ENCODE data around the gene MECP2. TPM values are rescaled to one million over a fixed set of nuclear protein-coding genes. Genes with fewer than 3 reads are reported as not detected.

The MECP2 gene
- total RNA-seq, 1 donor from 2014 or later: 65.7 TPM

- TF ChIP-seq, protein P1, sequence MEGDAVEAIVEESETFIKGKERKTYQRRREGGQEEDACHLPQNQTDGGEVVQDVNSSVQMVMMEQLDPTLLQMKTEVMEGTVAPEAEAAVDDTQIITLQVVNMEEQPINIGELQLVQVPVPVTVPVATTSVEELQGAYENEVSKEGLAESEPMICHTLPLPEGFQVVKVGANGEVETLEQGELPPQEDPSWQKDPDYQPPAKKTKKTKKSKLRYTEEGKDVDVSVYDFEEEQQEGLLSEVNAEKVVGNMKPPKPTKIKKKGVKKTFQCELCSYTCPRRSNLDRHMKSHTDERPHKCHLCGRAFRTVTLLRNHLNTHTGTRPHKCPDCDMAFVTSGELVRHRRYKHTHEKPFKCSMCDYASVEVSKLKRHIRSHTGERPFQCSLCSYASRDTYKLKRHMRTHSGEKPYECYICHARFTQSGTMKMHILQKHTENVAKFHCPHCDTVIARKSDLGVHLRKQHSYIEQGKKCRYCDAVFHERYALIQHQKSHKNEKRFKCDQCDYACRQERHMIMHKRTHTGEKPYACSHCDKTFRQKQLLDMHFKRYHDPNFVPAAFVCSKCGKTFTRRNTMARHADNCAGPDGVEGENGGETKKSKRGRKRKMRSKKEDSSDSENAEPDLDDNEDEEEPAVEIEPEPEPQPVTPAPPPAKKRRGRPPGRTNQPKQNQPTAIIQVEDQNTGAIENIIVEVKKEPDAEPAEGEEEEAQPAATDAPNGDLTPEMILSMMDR (IDR thresholded peaks at IDR 0.05): no peak
- Histone ChIP-seq H3K4me1 (no peaks in the 10 kb centered on the region), H3K36me3 (no peaks in the 10 kb centered on the region), H3K9me3 (no peaks in the 10 kb centered on the region), H3K27ac (no peak overlapping the region), H3K27me3 (no peaks in the 10 kb centered on the region), H3K4me3 (no peak overlapping the region)
- no peak for DNase-seq (ENCODE audit: low spot score in 2 of 2)
- intact Hi-C loops (cut with DNase I): no loop called here
These were observed 23.7 kb upstream of the MECP2 start for GRCh38 chrX:154121207-154121606.

GRCh38 chrX:154120567-154120966 is 23.1 kb upstream of the MECP2 start:
- H3K27me3 ChIP-seq: no peaks in the 10 kb centered on the region
- H3K9me3 ChIP-seq: no peaks in the 10 kb centered on the region
- H3K27ac ChIP-seq: no peak overlapping the region
- H3K4me1 ChIP-seq: no peaks in the 10 kb centered on the region
- no peaks in the 10 kb centered on the region for H3K36me3 ChIP-seq
- H3K4me3 ChIP-seq: no peak overlapping the region
- DNase-seq (ENCODE audit: low spot score in 2 of 2): no peak
- intact Hi-C loops (cut with DNase I): no loop called here
- TF ChIP-seq, protein P1 (IDR thresholded peaks at IDR 0.05): no peak

GRCh38 chrX:154117566-154117965 is 20.0 kb upstream of the MECP2 start:
- intact Hi-C loops (cut with DNase I): no loop called here
- TF ChIP-seq, protein P1 (IDR thresholded peaks at IDR 0.05): no peak
- Histone ChIP-seq H3K4me3 (no peak overlapping the region), H3K36me3 (no peaks in the 10 kb centered on the region), H3K9me3 (no peaks in the 10 kb centered on the region), H3K27me3 (no peaks in the 10 kb centered on the region), H3K4me1 (no peaks in the 10 kb centered on the region), H3K27ac (no peak overlapping the region)
- no peak for DNase-seq (ENCODE audit: low spot score in 2 of 2)

- intact Hi-C loops (cut with DNase I): no loop called here
- TF ChIP-seq, protein P1 (IDR thresholded peaks at IDR 0.05): no peak
- Histone ChIP-seq H3K4me1 (no peaks in the 10 kb centered on the region), H3K27ac (no peak overlapping the region), H3K4me3 (no peak overlapping the region), H3K9me3 (no peaks in the 10 kb centered on the region), H3K36me3 (no peaks in the 10 kb centered on the region), H3K27me3 (no peaks in the 10 kb centered on the region)
- DNase-seq (ENCODE audit: low spot score in 2 of 2): no peak
These were observed 19.1 kb upstream of the MECP2 start for GRCh38 chrX:154116426-154117211.

- no peak overlapping the region for H3K4me3 ChIP-seq
- TF ChIP-seq, protein P1 (IDR thresholded peaks at IDR 0.05): no peak
- H3K9me3 ChIP-seq: no peaks in the 10 kb centered on the region
- H3K27ac ChIP-seq: no peak overlapping the region
- DNase-seq (ENCODE audit: low spot score in 2 of 2): no peak
- no peaks in the 10 kb centered on the region for H3K36me3 ChIP-seq
- no peaks in the 10 kb centered on the region for H3K4me1 ChIP-seq
- no peaks in the 10 kb centered on the region for H3K27me3 ChIP-seq
- intact Hi-C loops (cut with DNase I): no loop called here
These were observed 18.2 kb upstream of the MECP2 start for GRCh38 chrX:154115750-154116149.
